ENCODE data around the gene NDUFS6.

Gene NDUFS6

GRCh38 chr5:1765880-1766235 lies 35.3 kb upstream of the NDUFS6 start:
- no peak for DNase-seq

DNA sequence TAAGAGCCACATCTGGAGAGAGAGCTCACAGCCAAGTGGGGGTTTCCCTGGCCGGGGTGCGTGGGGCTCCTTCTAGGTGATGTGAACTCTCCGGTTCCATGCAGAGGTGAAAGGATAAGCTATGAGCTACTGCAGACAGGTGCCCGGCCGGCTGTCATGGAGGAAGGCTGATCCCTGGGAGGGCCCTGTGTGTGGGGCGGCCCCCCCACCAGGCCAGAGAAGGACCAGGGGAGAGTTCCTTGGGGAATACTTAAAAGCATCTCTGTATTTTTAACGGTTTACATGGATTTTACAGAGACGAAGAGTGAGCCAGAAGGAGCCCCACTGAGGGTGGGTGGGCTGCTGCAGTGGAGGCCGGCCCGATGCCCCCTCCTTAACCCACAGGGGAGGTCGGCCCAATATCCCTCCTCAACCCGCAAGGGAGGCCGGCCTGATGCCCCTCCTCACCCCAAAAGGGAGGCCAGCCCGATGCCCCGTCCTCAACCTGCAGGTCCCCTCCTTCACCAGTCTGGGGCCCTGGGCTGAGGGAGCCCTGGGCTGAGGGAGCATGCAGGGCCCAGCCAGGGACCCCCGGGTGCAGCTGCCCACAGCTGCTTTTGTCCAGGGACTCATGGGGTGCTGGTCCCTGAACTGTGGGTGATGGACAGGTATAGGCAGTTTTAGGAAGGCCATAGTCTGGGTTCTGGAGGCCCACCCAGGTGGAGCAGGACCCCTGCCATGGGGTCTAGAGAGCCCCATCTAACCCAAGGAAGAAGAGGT lies 33.5 kb upstream of the NDUFS6 start:
- no peak for DNase-seq

DNA sequence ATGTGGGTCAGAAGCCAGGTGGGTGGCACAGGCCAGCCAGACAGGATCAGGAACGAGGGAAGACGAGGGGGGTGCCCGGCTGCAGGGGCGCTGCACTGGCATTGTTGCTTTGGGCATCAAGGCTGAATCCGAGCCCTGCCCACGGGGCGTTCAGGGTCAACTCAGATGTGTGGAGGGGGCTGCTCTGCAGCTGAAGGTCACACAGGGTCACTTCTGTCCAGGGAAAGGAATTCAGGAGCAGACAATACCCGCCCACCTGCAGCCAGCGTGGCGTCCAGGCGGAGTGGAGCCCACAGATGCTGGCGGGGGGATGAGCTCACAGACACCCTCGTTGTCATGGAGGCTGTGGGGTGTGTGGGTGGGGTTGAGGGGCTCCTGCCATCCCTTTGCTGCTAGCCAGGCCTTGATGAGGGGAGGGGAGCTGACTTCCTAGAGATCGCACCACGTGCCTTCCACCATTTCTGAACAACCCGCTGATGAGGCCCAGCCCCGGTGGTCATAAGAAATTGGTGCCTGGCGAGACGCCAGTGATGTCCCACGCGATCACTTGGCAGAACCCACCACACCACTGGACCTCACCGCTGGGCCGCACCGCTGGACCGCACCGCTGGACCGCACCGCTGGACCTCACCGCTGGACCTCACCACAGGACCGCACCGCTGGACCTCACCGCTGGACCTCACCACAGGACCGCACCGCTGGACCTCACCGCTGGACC lies 32.8 kb upstream of the NDUFS6 start:
- no peak for DNase-seq

- no peak for DNase-seq
These were observed 32.1 kb upstream of the NDUFS6 start for GRCh38 chr5:1769017-1769640.

- DNase-seq, result no peak
These were observed 31.3 kb upstream of the NDUFS6 start for GRCh38 chr5:1769752-1770442.

GRCh38 chr5:1770443-1770802 lies 30.8 kb upstream of the NDUFS6 start:
- no peak for DNase-seq

DNA sequence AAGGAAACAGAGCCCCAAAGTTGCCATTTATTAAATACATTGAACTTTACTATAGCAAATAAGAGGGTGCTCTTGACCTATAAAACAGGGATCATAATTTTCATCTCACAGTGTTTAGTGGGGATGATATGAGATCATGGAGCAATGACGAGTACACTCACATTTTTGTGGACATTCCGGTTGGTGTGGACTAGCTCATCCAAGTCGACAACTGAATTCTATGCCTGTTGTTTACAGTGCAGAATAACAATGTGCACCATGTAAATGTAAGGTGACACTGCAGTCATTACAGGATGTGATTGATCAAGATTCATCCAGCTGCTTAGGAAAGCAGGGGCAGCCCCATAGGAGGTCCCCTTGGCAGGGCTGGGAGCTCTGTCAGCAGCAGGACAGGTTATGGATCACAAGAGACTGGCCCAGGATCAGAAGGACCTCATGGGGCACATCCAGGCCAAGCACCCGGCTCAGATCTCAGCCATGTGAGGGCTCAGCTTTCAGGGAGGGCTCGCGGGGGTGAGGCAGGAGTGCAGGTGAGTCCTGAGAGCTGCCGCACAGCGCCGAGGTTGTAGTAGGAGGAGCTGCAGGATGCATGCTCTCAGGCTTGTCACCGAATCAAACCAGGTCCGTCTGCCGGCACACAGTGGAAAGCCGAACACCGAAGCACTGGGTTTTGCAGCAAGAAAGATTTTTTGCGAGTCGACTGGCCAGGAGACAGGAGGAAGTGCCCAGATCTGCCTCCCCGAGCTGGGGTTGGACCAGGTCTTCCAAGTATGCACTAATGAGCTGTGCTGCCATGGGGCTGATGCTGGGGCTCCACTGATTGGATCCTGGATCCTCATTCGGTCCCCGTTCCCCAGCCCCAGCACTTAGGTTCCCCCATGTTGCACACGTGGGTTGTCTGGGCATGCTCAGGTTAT lies 29.8 kb upstream of the NDUFS6 start:
- DNase-seq, result no peak

DNA sequence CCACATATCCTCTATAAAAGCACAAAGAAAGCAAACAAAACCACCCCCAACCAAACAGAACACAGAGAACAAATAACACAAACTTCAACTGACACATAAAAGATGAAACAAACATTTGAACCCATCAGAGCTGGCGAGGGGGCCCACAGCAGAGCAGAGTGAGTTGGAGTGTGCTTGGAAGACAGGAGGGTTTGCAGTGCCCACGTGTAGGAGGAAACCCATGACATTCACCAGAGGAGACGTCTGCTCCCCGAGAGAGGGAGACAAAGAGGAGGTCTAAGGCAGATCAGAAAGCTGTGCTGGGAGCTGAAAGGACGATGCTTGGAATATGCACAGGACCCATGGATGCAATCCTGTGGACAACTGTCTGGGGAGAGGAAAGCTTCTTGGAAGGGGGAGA lies 28.6 kb upstream of the NDUFS6 start:
- DNase-seq, result no peak

DNA sequence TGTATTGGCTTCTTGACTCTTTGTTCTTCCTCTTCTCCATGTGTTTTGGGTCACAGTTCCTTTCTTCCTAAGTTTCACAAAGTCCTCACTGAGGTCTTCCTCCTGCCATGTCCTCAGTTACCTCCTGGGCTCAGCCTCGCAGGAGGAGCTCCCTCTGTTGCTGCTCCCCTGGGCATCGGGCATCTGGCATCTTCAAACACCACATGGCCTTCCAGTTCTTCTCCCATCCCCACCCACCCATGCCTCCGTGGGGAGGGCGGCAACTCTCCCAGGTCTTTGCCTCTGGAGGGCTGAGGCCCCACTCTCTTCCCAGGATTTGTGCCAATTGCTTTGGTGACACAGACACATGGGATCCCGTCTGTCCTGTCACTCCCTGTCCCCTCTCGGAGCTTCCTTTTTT lies 24.4 kb upstream of the NDUFS6 start:
- DNase-seq, result no peak

DNA sequence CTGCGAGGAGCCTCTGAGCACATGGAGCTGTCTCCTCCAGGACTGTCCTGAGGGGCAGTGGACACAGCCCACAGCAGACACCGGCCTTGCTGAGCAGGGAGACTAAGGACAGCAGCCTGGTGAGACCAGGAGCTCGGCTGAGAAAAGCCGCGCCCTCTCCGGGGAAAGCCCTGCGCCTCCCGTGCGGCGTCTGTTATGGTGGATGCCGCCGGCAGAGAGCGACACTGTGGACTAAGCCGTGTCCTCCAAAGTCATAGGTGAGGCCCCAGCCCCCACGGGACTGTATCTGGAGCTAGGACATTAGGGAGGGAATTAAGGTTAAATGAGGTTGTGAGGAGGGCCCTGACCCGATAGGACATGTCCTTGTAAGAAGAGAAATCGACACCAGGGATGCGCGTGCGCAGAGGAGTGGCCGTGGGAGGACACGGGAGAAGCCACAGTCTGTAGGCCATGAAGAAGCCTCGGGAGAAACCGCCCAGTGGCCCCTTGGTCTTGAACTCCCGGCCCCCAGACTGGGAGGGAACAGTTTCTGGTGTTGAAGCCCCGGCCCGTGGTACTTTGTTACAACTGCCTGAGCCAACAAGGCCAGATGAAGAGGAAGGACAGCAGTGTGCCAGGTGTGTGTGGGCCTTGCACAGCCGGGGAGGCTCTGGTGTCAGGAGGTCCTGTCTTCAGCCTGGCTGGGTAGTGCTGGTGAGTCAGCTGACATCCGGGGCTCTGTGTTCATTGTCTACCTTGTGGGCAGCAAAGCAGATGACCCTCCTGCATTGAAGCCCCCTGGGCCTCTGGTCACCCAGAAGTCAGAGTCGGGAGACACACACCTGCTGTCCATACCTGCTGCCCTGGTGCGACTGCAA lies 23.7 kb upstream of the NDUFS6 start:
- no peak for DNase-seq

DNA sequence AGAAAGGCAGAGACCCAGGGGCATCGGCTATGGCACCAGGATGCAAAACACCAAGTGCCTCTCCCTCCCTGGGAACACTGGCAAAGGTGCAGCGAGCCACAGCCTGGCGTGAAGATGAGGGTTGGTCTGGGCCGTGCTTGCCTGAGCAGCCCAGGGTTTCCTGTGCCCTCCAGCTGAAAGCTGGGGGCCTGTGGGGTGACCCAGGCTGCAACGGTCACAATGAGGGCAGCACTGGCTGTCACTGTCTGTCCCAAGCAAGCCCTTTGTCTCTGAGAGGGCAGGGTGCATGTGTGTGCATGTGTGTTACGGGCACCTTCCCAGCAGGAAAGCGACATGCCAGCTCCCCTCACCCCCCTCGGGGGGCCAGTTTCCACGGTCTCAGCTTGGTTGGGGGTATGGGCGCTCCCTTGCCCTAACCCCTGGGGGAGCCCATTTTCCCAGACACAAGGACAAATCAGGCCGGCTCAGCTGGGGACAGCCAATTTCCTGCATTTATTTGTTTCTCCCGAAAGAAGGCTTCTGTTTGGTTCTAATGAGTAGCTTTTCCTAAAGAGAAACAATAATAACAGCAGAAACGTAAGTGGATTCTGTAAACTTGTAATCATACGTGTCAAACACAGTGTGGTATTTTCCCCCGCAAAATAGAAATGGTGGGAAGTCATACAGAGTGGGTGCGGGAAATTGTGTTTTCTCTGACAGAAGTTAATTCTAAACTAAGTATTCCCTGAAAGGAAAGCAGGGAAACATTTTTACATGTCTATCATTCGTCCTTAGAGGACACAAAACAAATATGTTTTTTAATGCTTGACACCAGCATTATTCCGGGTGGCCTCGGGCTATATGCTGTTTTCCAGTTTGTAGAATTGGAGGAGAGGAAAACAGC lies 22.8 kb upstream of the NDUFS6 start:
- no peak for DNase-seq

DNA sequence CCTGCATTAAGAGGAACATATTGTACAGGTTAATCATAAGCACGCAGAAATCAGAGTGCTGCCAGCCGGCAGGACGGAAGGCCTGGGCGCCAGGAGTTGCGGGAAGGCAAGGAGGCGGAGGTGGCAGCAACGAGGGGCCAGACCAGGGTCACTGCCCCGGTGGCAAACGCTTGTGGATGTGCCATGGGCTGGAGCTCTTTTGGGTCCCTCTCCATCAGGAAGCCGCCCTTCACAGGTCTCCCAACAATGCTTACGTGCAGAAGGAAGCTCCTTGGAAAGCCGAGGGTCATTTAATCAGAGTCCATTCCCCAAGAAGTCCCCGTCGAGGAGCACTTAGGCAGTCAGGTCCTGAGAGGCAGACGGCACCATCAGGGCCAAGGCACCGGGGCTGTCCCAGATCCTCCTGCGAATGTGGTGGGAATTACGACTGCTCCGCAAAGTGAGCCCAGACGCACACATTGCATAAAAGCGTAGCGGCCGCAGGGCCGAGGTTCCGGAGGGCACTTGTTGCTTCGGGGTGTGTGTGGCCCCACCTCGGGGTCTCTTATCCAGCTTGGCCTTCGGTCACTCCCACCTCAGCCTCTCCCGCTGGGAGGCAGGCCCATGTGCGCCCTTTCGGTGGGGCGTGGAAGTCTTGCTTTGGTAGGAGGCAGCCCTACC lies 22.1 kb upstream of the NDUFS6 start:
- DNase-seq, result no peak

DNA sequence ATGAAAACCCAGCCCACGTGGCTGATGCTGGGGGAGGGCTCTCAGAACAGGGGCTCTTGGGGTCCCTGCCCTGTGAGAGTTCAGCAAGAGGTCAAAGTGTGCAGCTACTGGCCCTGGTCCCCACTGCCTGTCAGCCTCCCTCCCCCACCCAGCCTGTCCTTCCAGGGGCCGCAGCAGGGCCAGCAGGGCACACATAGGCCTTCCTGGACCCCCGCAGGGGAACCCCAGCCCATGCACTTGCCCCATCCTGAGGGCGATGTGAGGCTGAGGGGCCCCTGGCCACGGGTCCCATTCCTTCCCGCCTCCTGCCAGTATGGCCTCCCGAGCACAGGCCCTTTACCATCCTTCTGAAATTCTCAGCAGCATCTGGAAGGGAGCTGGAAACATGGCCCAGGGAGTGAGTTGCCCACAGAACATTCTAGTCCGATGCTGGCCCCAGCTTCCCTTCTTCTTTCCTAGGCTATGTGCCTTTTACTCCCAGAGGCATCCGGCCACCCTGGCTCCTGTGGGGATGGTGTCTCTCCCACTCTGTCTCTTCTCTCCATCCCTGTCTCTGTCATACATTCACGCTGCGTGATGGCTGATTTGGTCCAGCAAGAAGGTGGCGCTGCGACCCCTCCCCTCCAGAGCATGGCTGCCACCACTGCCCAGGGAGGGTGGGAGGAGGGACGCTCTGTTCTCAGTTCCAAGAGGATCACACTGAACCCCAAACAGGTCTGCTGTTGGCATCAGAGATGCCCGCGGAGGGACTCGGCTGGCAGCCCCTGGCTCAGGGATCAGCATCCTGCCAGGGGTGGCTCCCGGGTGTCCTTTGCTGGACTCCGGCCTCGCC lies 21.2 kb upstream of the NDUFS6 start:
- DNase-seq, result no peak

DNA sequence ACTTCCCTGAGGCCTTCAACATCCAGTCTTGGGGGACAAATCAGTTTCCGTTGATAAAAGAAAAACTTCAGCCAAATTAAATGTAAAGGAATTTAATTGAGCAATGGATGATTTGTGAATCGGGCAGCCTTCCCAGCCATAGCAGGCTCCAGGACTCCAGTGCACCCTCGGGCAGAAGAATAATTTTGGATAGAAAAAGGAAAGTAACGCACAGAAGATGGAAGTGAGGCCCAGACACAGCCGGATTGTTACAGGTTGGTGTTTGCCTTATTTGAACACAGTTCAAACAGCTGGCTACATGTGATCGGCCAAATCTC lies 20.6 kb upstream of the NDUFS6 start:
- DNase-seq, result no peak

GRCh38 chr5:1781107-1781506 lies 20.1 kb upstream of the NDUFS6 start:
- no peak for DNase-seq

DNA sequence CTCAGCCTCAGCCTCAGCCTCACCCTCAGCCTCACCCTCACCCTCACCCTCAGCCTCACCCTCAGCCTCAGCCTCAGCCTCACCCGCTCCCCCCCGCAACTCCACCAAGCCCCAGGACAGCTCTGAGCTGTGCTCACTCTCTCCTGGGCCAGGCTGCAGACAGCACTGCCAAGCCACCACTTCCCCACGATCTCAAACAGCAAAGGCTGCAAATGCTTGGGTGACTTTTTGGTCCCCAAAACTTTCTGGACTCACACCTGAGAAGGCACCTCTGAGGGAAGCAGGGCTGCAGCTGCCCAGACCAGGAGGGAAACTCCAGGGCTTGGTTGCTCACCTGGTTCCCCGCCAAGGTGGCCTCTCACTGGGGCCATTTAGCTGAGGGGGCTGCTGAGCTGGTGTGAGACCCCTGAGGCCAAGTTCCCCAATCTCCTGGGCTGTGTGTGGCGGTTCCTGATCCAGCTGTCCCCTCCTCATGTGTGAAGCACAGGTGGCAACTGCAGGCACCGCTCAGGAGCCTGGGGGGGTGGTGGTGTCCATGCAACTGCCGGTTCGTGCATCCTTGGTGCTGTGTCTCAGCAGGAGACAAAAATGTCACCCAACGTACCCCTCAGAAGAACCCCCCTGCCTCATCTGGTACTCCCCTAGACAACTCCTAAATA lies 19.4 kb upstream of the NDUFS6 start:
- no peak for DNase-seq

DNA sequence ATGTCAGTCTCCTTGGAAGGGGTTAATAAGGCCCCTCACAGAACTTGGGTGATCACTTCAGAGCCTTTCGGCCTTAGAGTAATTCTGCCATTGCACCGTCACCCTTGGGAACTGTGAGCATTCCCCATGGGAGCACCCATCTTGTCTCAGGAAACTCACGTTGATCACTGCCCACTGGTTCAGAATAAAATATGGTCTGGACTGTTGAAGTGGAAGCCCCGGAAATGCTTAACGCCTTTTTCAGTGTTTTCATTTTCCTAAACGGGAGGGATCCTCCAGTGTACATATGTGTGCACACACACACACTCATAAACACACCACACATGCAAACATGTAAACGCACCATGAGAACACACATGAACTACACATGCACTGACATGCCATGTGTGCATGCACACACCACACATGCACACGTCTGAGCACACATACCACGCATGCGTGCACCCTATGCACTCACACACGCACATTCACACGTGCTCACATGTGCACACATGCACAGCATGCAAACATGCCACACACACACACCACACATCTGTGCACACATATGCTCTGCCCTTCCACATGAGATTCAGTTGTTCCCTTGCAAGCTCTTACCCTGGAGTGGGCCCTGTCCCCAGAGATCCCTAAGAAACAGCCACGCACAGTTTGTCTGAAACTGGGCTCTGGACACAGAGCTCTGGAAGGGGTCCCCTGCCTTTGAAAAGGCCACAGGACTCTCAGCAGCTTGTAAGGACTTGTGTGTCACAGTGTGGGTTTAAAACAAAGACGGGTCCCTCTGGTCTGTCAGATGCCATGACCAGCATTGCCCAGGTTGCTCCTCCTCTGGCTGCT lies 18.6 kb upstream of the NDUFS6 start:
- DNase-seq, result no peak

DNA sequence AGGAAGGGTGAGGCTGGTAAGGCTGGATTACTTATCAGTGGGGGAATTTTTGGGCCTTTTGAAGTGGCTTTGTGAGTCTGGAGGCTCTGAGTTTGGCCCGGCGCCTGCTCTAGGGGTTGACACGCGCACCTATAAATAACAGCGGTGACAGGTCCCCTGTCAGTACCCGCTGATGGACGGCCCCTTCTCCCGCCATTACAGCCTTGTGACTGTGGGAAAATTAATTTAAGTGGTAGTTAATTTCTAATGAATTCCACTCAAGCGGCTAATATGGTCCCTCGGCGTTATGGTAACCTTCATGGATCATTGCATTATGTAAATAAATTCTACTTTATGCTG lies 18.0 kb upstream of the NDUFS6 start:
- DNase-seq, result no peak

Measured in stimulated activated CD8-positive, alpha-beta memory T cell treated with anti-CD3 and anti-CD28 coated beads, Interleukin-4, amount 100 ng/mL, for 48 hours (primary cell).